GM18861 (cell line): ENCODE data around the gene REEP1.

Source experiments
- ATAC-seq: cut with Tn5 transposase; IDR thresholded peaks from one replicate; pipeline ENCODE4 v1.9.1; 2021; ENCODE audit not compliant: unreplicated experiment

The REEP1 gene

DNA sequence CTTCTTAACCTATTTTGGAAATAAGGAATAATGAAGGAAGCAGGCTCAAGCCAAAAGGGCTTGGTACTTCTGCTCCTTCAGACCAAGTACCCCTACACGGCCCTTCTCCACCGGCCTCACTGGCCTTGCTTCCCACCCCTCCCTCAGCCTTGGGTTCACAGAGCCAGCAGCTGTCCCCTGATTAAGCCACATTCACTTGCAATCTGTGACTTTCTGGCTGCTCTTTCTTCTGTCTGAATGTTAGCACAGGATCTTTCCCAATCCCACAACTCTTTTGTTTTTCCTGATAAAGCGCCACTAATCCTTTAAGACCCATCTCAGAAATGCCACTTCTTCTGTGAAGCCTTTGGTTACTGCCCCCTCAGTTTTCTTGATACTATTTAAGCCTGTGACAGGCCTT, 52.4 kb downstream of the REEP1 start:
- no peak for ATAC-seq

DNA sequence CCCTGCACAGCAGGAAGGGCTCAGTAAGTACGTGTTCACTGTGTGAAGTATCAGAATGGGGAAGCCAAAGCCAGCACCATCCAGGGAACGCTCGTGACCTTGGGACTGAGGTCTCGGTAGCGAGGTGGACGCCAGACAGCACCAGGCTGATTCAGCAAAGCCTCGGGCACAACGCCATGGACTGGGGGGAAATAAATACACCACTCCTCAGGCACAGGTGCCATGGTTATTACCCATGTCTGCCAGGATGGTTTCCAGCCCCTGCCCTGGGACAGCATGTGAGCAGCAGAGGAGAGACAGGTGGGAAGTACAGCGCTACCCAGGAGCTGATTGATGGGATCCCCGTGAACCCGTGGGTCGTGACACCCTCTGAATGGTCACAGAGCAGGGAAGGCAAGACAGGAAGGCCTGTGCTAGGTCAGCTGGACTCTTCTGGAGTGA, 53.0 kb downstream of the REEP1 start:
- no peak for ATAC-seq

DNA sequence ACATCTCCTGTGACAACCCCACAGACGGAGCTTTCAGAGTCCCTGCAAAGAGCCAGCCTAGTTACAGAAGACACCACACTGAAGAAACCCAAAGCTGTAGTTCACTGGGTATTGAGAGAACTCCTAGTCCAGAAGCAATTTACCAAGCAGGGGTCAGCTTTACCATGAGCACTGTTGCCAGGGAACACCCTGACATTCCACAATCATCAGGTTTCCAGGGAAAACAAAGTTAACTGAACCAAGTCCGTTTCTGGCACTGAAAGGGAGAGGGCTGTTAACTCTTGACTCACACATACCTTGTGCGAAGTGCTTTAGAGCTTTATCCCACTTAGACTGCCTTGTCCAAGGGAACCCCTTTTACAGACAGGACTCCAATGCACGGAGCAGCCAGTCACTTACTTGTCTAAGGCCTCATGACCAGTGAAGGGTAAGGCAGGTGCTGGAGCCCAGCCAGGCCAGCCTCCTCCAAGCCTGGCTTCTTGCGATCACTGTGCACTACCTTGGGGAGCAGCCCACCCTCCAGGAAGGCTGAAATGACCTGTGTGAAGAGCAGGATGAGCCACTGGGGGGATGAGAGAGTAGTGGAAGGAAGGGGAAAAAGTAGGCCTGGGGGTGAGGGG, 53.9 kb downstream of the REEP1 start:
- no peak for ATAC-seq

DNA sequence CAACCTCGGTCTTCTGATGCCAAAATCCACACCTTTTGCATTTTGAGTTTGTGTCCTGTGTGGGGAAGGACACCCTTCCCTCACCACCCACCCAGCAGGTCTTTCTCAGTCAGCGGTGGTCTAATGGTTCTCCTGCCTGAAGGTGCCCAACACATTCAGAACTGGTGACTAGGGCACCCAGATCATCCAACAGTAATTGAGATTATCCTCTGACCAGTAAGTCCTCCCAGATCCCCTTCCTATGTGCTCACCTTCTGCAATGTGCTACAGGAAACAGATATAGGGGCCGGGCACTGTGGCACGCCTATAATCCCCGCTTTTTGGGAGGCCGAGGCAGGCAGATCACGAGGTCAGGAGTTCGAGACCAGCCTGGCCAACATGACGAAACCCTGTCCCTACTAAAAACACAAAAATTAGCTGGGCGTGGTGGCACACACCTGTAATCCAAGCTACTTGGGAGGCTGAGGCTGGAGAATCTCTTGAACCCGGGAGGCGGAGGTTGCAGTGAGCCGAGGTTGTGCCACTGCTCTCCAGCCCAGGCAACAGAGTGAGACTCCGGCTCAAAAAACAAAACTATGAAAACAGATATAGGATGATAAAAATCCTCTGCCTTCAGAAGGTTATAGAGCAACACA, 56.2 kb downstream of the REEP1 start:
- ATAC-seq, result no peak

DNA sequence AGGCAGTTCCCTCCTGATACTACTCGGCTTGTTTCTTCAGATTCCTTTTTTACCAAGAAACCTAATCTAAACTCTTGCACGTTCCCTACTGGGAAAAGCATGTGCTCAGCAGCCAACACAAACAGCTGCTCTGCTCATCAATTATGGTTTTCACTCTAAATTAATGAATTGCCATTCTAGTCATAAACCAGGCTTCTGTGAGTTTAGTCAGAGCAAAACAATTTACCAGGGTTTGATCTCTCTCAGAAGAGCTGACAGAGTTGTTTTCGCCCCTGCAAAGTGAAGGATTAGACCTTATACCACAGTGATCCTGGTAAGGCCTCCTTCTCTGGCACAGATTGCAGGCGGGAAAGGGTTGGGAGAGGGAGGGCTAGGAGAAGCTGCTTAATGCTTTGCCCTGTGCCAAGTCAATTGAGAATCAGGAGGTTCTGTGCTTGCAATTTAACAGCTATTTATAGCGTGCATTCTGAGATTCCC, 57.2 kb downstream of the REEP1 start:
- ATAC-seq, result no peak

DNA sequence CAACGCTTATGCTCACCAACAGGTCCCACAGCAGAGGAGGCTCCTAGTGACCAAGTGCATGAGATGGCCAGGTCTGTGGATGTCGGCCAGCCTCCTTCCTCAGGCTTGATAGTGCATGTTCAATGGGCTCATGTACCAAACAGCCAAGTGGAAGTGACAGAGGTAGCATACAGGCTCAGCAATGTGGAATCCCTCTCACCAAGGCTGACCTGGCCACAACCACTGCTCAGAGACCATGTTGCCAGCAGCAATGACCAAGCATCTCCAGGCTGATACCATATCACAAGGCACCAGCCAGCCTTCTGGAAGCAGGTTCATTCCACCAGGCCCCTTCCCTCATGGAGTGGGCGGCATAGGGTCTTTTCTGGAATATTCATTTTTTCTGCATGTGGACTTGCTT, 61.5 kb downstream of the REEP1 start:
- ATAC-seq, result no peak

DNA sequence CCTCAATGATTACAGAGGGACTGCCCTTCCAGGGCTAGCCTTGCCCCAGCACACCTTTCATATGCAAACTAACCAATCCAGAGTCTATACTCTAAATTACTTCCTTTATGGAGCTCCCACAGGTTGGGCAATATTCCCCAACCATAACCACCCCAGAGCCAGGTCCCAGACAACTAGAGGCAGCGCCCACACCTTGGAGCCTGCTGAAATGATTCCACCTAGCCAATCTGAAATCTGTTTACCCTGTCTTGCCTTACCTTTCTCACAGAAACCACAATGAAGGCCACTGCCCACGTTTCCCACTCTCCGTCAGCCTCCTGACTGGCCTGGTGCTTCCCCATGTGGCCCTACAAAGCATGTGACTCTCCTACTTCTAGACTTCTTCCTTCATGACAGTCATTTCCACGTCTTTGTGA, 62.0 kb downstream of the REEP1 start:
- ATAC-seq, result no peak

DNA sequence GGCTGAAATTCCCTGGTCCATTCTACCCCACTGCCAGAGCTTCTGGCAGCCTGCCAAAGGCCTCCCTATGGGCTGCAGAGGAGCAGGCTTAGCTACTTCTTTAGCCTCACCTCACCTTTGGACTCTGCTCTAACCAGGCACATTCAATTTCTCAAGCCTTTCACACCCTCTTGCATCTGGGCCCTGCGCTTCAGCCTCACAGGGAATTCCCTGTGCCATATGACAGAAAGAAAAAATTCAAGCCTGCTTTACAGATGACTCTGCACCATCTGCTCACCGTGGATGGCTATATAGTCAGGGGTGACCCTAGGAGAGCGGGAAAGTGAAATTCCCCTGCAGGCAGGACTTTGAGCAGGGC, 62.5 kb downstream of the REEP1 start:
- peak; percentile 64 for ATAC-seq

DNA sequence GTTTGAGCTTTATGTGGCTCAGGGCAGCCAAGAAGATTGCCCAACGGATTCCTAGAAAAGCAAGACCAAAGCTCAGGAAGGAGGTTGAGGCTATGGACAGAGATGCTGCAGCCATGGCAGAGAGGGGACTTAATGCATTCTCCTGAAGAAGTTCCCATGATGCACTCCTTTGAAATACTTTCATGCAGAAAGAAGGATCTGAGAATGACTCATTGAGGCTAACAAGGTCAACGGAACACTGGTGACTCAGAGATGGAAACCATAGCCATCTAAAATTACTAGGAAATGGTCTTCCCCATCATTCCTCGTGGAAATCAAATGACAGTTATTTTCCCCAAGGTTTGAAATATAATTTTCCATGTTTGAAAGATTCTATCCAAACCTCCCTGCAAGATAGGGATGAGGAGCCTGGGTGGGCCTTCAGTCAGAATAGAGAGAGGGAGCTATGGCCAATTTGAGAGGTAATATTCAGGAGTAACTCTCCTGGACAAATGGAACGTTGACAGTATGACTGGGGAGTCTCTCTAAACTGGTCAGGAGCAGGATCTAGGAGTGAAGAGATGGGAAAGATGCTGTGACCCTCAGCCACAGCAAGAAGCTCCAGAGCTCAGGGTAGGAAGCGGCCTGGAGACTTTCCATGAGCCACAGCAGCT, 63.0 kb downstream of the REEP1 start:
- ATAC-seq, result peak; percentile 56

DNA sequence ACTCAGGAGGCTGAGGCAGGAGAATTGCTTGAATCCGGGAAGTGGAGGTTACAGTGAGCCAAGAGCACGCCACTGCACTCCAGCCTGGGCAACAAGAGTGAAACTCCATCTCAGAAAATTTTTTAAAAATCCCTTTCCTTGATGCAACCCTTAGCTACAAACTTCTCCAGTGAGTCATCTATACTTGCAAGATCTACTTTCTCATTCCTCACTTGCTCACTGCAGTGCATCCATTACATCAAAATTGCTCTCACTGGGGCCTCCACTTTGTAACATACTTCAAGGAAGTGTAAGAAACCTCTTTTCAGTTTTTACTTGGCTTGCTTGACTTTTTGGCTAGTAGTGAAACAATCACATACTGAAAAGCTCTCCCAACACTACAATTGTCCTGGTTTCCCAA, 65.3 kb downstream of the REEP1 start:
- ATAC-seq, result no peak

DNA sequence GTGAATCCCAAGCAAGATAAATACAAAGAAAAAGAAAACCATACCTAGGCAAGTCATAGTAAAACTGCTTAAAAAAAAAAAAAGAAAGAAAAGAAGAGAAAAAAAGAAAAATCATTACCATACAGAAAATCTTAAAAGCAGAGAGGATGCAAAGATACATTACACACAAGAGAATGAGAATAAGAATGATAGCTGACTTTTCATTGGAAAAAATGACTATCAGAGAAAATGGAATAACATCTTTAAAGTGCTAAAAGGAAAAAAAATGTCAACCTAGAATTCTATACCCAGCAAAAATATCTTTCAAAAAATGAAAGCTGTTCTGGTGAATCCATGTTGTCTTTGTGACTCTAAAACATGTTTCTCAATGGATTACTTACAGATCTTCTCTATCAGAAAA, 66.2 kb downstream of the REEP1 start:
- ATAC-seq, result no peak

DNA sequence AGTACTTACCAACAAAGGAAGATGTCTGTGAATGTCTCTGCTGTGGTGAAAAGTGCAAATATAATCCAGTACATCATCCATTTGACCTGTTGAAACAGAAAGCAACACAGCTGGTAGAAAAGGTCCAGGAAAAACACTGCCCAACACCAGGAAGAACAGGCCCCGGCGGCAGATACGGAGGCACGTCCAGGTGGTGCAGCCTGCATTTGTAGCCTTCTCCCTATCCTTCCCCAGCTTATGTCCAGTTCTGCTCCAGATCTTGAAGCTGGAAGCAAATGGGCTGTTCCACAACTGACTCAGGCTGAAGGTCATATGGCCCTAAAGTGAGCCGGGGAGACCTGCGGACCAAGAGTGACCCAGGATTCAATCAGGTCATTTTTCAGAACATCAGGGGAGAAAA, 73.5 kb downstream of the REEP1 start:
- no peak for ATAC-seq

DNA sequence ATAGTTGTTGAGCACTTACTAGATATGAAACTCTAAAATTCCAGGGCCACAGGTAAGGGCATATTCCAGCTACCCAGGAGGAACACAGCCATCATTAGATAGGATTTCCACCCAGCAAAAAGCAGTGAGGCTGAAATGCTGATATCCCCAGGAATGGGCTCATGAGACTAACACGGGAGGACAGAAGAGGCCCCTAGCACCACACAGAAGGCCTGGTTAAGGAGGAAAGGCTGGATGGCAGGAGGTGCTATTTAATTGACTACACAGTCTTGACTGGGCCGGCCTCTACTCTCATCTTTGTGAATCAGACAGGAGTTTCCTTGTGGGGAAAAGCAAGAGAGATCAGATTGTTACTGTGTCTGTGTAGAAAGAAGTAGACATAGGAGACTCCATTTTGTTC, 76.4 kb downstream of the REEP1 start:
- no peak for ATAC-seq

DNA sequence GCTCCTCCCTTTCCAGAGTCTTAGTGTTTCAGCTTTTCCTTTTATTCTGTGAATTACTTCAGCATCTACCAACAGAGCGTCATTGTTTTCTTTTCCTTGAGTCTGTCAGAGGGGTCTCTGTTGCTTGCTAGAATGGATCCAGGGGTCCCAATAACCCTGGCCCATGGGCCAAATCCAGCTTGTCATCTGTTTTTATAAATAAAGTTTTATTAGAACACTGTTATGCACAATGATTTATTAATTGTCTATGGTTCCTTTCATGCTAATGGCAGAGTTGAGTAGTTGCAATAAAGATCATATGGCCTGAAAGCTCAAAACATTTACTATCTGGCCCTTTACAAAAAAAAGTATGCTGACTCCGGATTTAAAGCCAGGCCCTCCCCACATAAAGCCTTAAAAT, 79.3 kb downstream of the REEP1 start:
- no peak for ATAC-seq

DNA sequence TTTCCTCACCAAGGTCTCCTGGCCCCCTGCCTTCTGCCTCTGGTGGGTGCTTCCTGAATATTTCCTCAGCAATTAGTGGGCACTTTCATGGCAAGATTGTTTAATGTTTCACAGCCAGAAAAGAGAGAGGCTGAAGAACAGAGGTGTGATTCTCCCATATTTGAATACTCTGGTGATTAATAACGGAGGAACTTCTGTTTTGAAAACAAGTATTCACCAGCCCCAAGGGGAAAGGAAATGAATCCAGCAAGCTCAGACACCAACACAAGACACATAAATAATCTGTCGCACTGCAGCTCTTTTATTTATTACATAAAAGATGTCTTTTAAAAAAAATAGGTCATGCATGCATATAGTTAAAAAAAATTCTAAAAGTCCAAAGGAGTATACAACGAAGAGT, 80.4 kb downstream of the REEP1 start:
- no peak for ATAC-seq

DNA sequence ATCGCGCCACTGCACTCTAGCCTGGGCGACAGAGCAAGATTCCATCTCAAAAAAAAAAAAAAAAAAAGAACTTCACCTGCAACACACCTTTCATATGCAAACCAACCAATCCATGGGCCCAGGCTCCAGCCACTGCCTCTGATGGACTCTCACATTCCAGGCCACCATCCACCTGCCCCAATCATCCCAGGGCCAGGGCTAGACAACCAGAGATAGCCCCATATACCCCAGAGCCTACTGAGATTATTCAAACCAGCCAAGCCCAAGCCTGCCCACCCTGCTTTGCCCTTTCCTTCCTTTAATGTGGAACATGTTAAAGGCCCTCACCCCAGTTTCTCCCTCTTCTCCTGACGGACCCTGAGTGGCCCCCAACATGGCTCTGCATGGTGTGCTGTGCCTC, 81.1 kb downstream of the REEP1 start:
- ATAC-seq, result no peak

DNA sequence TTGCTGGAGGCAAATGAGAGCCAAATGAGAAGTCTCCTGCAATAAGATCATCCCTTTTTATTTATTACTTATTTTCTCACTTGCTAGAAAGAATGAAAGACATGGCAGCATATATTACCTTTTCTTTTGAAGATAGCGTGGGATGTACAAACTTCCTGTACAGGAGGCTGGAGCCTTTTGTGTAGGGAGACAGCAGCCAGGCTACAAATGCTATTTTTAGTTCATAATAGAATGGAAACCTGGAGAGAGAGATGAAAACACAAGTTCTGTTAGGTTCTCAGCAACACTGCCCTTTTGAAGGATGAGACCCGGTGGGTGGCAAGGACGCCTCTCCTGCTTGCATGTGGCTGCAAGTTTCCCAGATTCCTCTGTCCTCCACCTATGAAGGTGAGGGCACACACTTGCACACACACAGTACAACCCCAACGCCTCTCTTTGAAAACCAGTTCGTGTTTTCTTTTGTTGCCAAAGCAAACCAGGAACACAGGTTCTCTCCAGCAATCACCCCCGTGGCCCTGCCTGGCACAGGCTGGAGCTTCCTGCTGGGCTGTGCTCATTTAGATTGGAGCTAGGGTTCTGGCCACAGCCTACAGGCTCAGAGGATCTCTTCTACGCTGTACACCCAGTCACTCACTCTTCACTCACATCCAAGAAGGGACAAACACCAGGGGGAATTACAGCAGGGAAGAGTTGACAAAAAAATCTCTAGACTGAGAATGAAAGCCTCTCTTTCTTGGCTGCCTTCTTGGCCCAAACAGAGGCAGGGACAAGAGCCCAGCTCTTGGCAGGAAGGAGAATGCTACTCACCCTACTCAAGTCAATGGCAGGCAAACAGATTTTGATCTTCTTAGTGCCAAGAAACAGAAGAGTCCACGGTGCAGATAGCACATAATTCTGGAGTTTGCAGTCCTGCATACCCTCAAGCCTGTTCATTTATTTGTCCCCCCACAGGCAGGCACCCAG, 82.6 kb downstream of the REEP1 start:
- ATAC-seq, result no peak

DNA sequence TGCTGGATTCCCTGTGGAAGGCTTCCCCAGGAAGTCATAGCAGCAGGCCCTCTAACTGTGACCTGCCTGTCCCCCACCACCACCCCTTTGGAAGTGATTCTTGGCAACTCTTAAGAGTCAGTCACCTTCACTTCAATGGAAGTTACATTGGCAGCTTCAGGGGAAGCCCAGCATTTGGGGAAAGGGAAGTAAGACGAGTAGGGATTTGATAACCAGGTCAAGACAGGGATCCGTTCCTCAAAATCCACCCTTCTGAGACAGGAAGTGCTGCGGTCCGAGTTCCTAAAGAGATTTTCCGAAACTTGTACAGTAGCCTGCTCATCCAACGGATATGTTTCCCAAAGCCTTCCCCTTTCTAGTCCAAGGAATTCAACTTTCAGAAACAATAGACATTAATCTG, 84.0 kb downstream of the REEP1 start:
- no peak for ATAC-seq

DNA sequence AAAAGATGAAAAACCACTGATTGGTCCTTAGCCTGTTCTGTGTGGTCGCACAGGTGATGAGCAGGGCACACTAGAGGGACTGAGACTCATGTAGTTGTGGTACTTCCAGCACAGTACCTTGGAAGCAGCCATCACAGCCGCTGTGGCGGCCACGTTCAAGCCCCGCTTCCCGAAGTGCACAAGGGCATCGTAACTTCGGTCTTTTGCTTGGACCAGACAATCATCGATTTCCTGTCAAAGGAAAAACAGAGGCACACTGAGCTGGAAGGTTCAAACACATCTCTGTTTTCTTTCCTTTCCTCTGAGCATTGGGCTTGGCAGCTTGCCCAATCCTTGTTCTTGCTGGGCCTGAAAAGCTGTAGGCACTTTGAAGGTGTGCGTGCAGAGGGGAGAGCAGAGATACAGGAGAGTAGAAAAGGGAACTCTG, 85.6 kb downstream of the REEP1 start:
- ATAC-seq, result no peak

DNA sequence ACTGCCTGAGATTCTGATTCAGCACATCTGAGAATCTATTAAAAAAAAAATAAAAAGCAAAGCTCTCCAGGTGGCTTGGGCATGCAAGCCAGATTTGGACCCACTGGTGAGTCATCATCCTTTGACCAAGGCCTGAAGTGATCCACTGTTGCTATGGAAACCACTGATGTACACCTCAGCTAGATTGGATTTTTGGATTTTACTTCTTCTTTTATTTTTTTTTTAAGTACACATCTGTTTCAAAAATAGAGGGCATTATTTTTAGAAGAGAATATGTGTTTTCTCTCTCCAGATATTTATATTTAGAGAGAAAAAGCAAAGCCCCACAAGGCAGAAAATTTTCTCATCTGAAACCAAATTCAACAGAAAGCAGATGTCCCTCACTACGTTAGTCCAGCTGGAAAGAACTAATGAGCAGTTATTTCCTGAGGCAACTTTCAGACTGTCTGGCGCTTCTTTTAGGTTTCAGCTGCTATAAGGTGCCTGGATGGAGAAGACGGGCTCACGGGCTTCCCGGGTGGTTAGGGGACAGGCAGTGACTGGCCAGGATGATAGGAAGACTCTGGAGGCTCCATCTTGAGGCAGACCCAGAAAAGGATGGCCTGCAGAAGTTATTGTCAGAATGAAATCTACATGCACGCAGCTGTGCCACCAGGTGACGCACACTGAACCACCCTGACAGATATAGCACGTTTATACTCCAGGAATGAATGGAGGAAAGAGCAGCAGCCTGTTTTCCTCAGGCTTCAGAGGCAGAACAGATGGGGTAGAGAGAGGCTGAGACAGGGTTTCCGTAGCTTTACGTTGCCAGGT, 87.6 kb downstream of the REEP1 start:
- ATAC-seq, result peak; percentile 71

DNA sequence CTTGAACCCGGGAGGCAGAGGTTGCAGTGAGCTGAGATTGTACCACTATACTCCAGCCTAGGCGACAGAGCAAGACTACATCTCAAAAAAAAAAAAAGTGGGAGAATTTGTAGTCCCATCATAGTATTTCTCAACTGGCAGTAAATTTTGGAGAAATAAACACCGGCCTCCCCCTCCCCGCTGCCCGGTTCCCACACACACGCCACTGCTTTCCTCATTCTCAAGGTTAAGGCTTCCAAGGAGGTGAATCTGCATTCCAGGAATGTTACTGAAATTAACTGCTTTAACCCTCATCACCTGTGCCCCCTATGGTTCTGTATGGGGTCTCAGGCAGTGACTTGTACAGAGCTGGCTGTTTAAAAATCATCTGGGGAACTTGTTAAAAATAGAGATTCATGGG, 88.2 kb downstream of the REEP1 start:
- ATAC-seq, result no peak
